ENCODE data around the gene SMAD3.

DNA sequence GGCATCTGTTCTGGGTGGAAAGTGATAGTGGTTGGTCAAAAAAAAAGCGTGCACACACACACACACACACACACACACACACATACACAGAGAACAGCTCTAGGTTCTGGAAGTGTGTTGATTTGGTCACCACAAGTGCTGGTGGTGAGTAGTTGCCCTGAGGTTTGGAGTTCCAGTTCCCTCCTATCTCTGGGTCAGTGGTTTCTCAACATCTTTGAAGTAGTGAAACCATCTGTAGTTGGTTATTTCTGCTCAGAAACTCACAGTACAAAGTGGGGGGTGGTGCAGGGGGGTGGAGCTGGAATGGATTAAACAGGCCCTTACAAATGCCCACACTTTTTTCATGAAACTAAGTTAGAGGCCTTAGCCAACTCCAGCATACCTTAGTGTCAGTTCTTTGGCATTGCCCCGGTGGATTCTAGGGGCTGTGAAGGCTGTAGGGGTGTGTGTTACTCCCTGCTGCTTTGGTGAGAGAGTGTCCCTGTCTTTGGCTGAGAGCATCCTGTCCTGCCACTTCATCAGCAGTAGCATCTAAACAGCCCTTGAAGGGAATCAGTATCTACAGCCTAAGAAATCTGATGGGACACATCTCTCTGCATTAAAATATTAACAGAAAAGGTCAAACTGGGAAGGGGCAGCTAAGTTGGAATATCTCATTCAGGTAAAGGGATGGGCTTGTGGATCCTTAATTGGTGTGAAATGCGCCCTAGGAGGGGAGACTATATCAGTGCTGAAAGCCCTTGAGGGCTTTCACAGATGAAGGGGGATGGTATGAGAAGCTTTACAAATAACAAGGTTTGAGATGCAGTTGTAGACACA, 20.6 kb downstream of the SMAD3 start:
- TF ChIP-seq POLR2A (IDR thresholded peaks at IDR 0.05; ENCODE audit: low read length) (no peak), GATA1 (IDR thresholded peaks at IDR 0.05; ENCODE audit: low read depth, low read length) (no peak)

Measured in erythroblast (primary cell).